Cardiac septum (tissue), 1 donor: Measurements from ENCODE around the gene SH3YL1. TPM values are rescaled to one million over a fixed set of nuclear protein-coding genes. Genes with fewer than 3 reads are reported as not detected.

Source experiments
- DNase-seq: peaks from one replicate; pipeline ENCODE4 v3.0.0-alpha.2; 2020; ENCODE audit warnings: low spot score
- intact Hi-C: fragments of 100-400 bp; cut with DNase I; formaldehyde crosslinking; loops from one replicate; pipeline ENCODE4 v1.14.0; 2022
- long read RNA-seq: library from polyadenylated mRNA; unstranded; transcript quantifications from one replicate; pipeline ENCODE4 v2.0.0, GENCODE V29; 2021
- total RNA-seq: library from RNA; stranded (reverse); fragmentation: NEBNext Ultra II Directional; extraction: Animal tissue kit (Norgen Biotek cat#: 25700); gene quantifications from one replicate; pipeline ENCODE4 v1.2.1, GENCODE V29; 2021
- donor health status: DM: no; HTN: no; CAD: no.

SH3YL1 gene
- 12.9 TPM for total RNA-seq
- long read RNA-seq, partial matches to known transcripts: 0 of 9 reads
- long read RNA-seq, other reads (novel, unspliced or antisense): 8 of 9 reads

- intact Hi-C loops: no loop called here
- no peak for DNase-seq
Observed at GRCh38 chr2:263774-264492, at the start of gene SH3YL1. Gene SH3YL1 (minus strand): TSS chr2:264032. CDS start chr2:263984, 48 bp downstream.

- intact Hi-C loops: no loop called here
- DNase-seq: no peak
Observed at GRCh38 chr2:310994-311393, 47.2 kb upstream of the SH3YL1 start.

GRCh38 chr2:309954-310510, 46.2 kb upstream of the SH3YL1 start:
- intact Hi-C loops: no loop called here
- no peak for DNase-seq

- DNase-seq: no peak
- intact Hi-C loops: no loop called here
Observed at GRCh38 chr2:309148-309953, 45.5 kb upstream of the SH3YL1 start.

- intact Hi-C loops: no loop called here
- no peak for DNase-seq
Observed at GRCh38 chr2:305366-305765, 41.5 kb upstream of the SH3YL1 start.

GRCh38 chr2:296354-296753, 32.5 kb upstream of the SH3YL1 start:
- DNase-seq: no peak
- intact Hi-C loops: loop anchor here (10.0 kb wide), 1 partner anchor 52 kb away; no protein-coding TSS in a partner anchor

GRCh38 chr2:295090-295489, 31.3 kb upstream of the SH3YL1 start:
- intact Hi-C loops: loop anchor here (10.0 kb wide), 1 partner anchor 50 kb away; no protein-coding TSS in a partner anchor
- DNase-seq: no peak

- intact Hi-C loops: loop anchor here (10.0 kb wide), 1 partner anchor 45 kb away; no protein-coding TSS in a partner anchor
- DNase-seq: no peak
Observed at GRCh38 chr2:290090-290722, 26.4 kb upstream of the SH3YL1 start.

- DNase-seq: no peak
- intact Hi-C loops: loop anchor here (5.0 to 10.0 kb wide), 2 partner anchors 45 to 117 kb away; no protein-coding TSS in a partner anchor
Observed at GRCh38 chr2:289362-290089, 25.7 kb upstream of the SH3YL1 start.

GRCh38 chr2:288758-289361, 25.0 kb upstream of the SH3YL1 start:
- no peak for DNase-seq
- intact Hi-C loops: loop anchor here (5.0 kb wide), 1 partner anchor 117 kb away; no protein-coding TSS in a partner anchor

- no peak for DNase-seq
- intact Hi-C loops: loop anchor here (5.0 kb wide), 1 partner anchor 116 kb away; no protein-coding TSS in a partner anchor
Observed at GRCh38 chr2:287911-288757, 24.3 kb upstream of the SH3YL1 start, which contains the start of gene ALKAL2. Gene ALKAL2 (minus strand): TSS chr2:288091. CDS start chr2:287835, 256 bp downstream.

- intact Hi-C loops: loop anchor here (5.0 kb wide), 1 partner anchor 115 kb away; no protein-coding TSS in a partner anchor
- DNase-seq: no peak
Observed at GRCh38 chr2:287471-287885, 23.6 kb upstream of the SH3YL1 start.

GRCh38 chr2:286774-287392, 23.1 kb upstream of the SH3YL1 start:
- intact Hi-C loops: loop anchor here (5.0 kb wide), 1 partner anchor 115 kb away; no protein-coding TSS in a partner anchor
- DNase-seq: no peak

GRCh38 chr2:286035-286434, 22.2 kb upstream of the SH3YL1 start:
- intact Hi-C loops: loop anchor here (5.0 kb wide), 1 partner anchor 114 kb away; no protein-coding TSS in a partner anchor
- no peak for DNase-seq

GRCh38 chr2:285531-285930, 21.7 kb upstream of the SH3YL1 start:
- intact Hi-C loops: loop anchor here (5.0 kb wide), 1 partner anchor 113 kb away; no protein-coding TSS in a partner anchor
- no peak for DNase-seq

GRCh38 chr2:284896-285492, 21.2 kb upstream of the SH3YL1 start:
- intact Hi-C loops: loop anchor here (5.0 kb wide), 1 partner anchor 113 kb away; no protein-coding TSS in a partner anchor
- no peak for DNase-seq
